ENCODE measurements around the gene ARID1B.

Gene ARID1B

DNA sequence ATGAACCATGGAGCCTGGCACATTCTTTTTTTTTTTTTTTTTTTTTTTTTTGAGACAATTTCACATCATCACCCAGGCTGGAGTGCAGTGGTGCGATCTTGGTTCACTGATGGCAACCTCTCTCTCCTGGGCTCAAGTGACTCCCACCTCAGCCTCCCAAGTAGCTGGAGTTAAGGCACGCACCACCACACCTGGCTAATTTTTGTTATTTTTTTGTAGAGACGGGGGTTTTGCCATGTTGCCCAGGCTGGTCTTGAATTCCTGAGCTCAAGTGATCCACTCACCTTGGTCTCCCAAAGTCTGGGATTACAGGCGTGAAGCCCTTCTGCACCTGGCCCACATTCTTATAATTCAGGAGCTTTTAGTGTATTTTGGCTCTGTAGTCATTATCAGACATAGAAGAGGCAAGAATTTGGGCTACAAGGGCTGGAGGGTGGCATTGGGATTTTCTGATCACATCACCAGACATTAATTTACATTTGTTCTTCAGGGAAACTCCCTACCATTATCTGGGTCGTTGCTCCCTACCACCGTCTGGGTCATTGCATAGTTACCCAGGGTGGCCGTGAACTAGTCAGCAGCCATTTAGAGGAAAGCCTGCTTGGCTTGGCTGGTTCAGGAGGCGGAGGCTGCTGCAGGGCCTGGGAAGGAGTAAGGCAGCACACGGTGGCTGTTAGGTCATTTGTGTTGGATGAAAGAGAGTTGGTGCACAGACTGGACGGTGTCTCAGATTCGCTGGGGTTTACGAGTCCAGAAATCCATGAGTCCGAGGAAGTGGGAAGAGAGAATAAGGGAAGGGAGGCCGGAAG lies 17.6 kb downstream of the ARID1B start:
- no peak for DNase-seq

DNA sequence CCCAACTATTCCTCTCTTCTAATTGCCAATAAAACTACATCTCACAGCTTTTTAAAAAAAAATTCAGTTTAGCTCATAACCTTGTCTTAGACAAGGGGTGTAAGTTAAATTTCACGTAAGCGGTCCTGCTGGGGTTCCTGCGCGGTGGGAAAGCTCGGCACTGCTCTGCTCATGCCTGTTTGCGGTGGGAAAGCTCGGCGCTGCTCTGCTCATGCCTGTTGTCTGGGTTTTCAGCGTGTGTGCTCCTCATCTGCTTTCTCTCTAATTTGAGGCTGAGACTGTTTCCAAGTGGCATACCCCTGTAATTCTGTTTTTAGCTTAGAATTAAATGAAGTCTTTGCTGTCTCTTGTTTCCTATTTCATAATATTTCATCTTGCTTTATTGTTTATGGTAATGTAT lies 18.6 kb downstream of the ARID1B start:
- DNase-seq = no peak

DNA sequence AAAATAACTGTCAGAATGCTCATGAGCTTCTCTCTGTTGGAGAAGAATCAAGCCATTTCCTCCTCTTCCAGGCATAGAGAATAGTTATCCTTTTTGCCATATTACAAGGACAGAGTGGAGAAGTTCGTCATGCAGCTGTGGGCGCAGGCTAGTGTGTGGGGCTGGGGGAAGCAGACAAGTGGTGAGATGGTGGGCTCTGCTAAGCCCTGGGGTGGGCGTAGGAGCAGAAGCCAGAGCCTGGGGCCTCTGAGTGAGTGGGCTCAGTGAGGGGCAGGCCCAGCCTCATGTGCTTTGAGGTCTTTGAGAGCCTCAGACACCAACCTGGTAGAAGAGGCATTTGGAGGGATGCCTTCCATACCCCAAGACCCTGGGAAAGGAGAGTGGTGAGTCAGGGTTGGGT lies 19.4 kb downstream of the ARID1B start:
- no peak for DNase-seq

DNA sequence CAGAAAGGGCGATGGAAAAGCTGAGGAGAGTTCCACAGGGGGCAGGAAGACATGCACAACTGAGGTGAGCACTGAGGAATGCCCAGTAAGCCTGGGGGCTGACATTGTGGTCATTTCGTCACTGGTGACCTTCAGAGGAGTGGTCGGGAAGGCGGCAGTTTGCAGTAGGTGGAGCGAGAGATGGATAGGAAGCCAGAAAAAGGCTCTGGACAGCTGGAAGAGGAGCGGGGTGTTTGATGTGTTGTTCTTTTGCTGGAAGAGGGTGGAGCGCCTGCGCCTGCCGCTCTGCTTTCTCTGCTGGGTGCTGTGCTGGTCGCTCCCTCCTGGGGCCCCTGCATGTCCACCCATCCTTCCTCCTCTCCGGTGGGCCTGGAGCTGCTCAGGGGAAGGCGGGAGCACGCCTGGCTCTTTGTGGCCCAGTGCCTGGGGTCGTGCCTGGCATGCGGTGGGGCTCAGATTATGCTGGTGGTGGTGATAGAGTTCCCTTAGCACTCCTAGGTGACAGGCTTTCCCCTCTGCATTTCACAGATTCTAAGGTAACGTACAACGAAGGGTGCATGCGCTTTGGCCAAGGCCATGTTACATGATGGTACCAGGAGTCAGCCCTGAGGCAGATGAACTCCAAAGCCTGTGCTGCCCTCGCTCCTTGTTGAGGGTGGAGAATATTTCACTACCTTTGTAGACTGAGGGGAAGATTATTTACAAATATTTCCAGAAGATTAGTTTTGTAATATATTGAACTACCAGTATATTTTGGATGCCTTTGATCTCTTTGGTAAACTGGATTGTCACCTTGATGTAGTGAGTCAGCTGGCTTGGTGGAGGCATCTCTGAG lies 20.9 kb downstream of the ARID1B start:
- no peak for DNase-seq

DNA sequence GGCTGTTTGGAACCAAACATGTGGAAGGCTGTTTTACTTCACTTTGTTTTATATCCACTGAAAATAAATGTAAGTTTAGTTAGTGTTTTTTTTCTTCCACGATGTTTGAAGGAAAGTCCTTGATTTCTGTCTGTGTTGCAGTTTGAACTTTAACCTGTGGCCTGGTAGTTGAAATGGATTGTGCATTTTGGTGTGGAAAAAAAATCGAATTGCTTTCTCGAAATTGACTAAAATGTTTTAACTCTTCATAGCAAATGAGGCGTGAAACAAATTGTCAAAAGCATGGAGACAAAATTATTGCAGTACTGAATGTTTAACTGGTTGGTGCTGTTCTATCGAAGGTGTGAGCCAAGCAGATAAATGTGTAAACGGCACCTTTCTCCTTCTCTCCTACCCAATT lies 24.5 kb downstream of the ARID1B start:
- DNase-seq = no peak

DNA sequence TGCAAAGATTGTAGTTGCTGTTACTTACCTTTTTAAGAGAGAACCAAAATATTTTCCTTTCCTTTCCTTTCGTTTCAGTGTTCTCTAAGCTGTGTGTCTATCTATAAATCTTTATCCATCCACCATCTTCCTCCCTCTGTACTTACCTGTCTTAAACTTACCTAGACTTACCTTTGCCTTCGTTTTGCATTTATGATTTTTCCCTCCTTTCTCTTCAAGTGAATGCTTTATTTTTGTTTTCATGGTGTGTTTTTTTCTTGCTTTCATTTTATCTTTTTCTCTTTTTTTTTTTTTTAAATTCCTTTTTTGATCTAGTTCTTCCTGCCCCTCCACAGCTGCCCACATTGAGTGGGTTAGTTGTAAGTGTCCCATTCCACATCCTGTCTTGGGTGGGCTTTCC lies 26.2 kb downstream of the ARID1B start:
- DNase-seq = no peak

DNA sequence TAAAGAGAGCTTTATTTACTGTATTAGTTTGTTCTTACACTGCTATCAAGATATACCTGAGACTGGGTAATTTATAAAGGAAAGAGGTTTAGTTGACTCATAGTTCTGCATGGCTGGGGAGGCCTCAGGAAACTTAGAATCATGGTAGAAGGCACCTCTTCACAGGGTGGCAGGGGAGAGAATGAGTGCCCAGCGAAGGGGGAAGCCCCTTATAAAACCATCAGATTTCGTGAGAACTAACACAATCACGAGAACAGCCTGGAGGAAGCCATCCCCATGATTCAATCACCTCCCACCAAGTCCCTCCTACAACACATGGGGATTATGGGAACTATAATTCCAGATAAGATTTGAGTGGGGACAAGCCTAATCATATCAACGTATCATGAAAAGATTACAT lies 27.2 kb downstream of the ARID1B start:
- DNase-seq = no peak

DNA sequence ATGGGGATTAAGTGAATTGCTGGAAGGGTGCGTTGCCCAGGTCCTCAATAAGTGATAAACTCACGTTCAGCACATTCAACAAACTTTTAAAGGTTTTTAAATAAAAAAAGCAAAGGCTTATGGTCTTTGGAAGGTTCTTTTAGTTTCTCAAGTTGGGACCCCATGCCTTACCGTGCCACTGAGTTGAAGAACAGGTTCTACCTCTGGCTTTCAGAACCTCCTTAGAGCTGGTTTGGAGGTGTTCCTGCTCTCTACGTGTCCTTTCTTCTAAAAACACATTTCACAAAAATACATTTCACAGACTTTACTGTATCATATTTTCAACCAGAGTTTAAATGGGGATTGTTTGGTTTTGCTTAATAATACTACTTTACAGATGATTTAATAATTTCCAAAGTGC lies 29.0 kb downstream of the ARID1B start:
- DNase-seq = no peak

DNA sequence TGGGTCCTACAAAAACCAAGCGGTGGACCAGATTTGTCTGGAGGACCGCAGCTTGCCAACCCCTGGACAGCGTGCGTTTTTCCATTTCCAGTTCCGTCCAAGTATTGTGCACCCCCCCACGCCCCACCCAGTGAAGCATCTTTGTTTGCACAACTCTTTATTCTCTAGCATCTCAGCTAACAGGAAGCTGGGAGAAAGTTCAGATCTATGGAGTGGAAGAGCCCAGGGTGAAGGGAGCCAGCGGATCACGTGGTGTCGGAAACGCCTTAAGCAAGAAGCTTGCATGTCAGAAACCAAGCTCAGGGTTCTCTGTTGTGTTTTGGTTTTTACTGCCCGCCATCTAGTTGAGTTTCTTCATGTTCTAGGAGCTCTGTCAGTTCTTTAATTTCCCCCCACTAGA lies 29.9 kb downstream of the ARID1B start:
- DNase-seq = no peak

DNA sequence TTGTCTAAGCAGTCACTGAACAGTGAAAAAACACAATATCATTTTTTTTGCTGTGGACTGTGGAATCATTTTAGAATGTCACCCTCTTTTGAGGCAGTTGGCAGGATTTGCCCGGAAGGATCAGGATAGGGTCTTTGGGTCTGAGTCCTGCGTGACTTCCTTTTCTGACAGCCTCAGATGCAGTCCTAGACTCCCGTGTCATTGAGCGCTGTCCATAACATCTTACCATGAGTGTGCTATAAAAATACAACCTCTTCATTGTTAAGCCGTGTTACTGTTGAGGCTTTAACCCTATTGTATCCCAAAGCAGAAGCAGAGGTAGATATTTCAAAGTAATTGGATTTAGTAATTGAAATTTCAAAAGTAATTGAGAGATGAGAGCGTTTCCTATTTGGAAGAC lies 30.6 kb downstream of the ARID1B start:
- no peak for DNase-seq

DNA sequence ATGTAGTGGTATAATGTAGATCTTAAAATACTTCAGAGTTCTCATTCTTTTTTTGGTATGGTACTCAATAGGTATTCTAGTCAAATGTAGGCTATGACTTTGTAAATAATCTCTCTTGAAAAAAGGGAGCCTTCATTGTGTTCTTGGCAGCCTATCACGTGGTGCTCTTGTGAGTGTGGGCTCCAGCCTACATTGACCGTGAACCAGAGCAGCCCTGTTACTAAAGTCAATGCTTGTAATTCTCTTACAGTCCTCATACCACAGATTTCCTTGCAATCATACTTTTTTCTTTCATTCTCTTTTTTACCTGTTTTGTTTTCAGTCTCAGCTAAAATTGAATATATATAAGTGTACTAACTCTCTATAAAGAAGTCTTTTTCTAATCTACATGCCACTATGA lies 31.1 kb downstream of the ARID1B start:
- DNase-seq = no peak

DNA sequence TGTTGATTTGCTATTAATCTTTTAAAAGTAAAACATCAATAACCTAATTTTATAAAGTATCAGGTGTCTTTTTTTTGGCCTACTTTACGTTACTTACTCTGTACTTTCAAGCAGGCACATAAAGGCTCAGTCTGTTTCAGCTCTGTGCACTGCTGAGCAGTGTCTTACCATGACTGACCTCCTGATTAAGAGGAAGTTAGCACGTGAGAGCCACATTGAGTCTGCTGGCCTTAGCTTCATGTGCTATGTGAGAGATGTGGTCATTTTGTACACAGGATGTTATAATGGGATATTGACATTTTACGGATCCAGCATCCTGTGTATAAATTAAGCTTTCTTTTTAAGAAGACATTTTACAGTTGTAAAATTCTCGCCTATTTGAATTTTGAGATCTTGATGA lies 31.9 kb downstream of the ARID1B start:
- DNase-seq = no peak

DNA sequence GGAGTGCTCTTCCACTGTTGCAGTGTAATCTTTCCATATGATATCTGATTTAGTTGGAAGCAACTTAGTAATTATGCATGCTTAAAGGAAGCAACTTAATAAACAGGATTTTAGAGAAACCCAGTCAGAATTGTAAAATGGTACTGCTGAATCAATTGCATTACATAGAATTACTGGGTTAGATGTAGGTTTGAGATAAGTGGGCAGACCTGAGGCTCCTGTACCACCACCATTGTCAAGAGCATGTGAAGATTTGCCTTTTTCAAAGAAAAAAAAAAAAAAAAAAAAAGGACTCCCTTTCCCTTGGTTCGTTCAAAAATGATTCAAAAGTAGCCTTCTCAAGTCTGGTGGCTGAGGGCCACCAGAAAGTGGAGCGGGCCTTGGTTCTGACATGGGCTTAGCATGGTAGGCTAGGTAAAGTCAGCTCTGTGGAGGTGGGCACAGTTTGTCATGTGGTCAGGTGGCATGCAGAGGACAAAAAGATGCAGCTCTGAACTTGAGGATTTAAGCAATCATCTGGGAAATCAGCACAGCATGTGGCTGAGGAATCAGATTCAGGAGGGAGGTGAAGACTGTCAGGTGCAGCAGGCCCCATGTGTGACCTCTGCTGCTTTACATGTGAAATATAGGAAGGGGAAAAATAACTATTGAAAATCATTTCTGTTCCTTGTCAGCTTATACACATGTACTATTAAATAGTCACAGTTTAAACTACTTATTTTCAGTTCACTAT lies 32.4 kb downstream of the ARID1B start:
- DNase-seq = no peak

DNA sequence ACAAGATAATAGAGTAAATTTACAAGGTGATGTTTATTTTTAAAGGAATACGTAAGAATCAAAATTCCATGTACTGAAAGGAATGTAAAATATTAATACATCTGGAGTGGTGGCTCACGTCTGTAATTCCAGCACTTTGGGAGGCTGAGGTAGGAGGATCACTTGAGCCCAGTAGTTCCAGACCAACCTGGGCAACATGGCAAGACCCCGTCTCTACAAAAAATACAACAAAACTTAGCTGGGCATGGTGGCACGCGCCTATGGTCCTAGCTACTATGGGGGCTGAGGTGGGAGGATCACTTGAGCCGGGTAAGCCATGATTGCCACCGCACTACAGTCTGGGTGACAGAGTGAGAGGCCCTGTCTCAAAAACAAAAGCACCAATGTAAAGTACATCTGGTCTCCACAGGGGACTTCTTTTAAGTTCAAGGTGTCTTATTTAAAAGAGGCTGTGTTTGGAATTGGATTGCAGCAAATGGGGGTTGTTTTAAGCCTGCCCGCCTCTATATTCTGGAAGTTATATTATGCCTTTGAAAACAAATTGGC lies 36.9 kb downstream of the ARID1B start:
- DNase-seq = no peak

DNA sequence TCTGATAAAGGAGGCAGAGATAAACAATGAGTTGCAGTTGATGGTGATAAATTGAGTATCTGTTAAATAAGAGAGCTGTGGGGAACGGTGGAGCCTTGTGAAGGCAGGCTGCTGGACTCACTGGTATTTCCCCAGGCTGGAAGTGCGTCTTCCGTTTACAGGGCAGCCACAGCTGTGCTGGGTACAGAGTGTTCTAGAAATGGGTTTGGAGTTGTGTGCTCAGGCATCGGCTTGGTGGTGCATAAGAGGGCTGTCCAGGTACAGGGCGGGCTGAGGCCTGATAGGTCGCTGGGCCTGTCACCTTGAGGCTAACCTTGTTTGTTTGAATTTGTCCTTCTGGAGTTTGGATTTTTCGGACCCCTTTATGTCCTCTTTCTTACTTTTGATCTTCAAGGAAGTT lies 39.3 kb downstream of the ARID1B start:
- no peak for DNase-seq

DNA sequence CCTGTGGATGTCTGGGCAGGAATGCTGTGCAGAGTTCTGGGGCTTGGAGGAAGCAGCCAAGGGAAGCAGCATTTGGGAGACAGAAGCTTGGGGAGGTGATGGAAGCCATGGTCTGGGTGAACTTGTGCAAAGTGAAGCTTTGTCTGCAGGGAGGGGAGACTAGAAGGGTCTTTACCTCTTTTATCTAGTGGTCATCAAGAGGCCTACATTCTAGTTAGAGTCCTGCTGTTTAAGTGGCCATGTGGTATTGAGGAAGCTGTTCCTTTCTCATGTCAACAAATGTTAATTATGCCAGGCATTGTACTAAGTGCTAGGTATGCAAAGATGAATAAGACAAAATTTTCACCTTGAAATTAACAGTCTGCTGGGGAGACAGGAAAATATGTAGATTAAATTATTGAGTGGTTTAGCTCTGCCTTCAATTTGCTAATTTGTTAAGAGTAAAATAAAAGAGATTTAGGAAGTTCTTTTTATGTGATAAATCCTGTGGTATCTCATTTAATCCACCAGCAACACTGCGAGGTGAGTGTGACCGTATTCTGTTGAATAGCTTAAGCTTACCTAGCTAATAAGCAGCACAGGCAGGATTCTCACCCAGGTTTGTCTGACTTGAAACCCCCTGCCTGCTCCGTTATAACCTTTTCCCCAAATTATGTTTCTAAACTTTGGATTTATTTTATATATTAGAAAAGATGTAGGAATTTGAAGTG lies 43.1 kb downstream of the ARID1B start:
- no peak for DNase-seq

DNA sequence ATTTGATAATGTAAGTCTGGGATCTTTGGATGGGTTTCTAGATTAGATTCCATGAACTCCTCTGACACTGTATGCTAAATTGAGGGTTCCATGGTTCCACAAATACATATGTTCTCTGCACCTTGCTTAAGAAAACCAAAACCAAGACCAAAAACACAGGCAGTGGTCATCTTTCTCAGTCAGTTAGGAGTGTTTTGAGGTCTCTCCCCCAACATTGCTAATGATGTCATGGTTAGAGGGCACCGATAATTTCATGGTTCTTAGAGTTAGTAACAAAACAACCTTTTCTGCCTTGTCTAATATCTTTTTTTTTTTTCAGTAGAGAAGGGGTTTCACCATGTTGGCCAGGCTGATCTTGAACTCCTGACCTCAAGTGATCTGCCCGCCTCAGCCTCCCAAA lies 44.5 kb downstream of the ARID1B start:
- DNase-seq = no peak

DNA sequence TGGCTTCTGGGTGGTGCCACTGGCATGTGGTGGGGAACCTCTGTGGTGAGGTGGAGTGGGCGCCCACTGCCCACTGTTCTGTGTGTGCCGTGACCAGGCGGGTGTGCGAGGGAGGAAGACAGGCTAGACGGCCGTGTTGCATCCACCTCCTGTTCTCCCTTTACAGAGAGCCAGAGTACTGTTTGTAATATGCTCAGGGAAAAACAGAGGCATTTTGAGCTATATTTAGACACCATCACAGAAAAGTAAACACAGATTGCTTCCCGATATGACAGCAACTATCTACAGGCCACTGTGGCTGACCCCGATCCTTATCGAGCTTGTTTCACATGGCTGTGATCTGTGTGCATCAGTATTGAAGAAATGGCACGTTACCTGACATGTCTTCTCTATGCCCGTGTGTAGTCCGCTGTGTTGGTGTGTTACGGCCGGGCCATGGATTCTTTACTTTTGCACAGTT lies 45.6 kb downstream of the ARID1B start:
- DNase-seq = no peak

DNA sequence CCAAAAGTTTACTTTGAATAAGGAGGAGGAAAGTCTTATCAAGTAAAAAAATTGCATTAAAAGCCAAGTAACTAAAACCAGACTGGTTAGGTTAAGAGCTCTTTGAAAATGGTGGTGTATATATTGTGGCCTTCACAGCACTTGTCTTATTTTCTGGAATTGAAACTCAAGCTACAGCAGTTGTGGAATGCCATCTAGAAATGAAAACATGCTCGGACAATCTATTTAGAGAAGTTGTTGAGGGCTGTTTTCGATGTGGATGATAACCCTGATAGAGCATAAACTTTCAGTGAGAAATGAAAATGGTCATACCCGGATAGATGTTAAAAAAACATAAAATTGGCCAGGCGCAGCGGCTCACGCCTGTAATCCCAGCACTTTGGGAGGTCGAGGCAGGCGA lies 47.0 kb downstream of the ARID1B start:
- no peak for DNase-seq

DNA sequence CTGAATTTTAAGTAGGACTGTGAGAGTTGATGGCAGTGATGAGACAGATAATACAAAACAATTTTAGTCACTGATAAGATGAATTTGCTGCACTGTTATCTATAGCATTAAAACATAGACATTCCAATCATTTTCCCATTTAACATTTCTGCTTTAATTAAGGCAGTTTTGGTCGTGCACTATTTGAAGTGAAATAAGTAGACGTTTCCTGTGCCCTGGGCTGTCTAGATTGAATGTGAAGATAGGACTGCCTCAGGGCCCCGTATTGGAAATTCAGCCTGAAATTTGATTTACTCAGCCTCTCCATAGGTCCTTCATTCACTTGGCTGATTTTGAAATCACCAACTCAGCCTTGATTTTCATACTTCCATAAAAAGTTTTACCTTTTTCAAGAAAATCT lies 48.3 kb downstream of the ARID1B start:
- no peak for DNase-seq

DNA sequence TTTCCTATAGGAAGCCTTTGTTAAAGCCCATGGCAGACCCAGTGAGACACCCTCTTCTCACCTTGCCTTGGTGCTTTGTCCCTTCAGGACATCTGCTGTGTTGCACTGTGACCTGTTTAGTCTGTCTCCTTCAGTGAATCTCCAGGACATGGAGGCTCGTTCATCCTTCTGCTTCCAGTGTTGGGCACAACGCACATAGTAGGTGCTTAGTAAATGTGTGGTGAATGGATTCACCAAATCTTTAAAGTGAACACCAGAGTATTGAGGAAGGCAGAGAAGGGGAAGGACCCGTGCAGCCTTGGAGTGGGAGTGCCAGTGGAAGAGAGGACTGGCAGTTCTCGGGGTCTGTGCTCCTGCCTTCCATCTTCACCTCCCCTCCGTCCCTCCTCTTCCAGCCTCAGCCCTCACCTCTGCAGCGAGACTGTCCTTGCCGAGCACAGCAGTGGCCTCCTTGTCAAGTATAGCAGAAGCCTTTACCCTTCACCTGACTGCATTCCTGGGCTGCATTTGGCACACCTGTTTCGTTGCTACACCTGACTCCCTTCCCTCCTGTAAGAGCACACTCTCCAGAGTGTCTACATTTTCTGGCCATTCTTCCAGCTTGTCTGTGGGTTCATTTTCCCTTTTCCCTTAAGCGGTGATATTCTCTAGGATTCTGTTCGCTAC lies 49.2 kb downstream of the ARID1B start:
- DNase-seq = no peak

DNA sequence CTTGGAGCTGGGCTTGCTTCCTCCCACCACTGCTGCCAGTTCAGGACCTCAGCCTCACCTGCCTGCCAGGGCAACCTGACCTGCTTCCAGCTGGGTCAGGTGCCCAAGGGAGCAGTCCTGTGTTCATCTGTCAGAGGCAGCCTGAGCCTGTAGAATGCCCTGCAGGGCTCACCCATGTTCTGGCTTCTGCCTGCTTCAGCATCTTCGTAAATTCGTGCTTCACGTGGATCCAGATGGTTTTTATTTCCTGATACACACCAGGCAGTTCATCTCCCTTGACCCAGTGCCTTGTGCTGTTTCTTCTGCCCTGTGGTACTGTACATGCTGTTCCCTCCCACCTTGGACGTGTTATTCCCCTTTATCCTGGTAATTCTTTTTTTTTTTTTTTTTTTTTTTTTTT lies 50.2 kb downstream of the ARID1B start:
- no peak for DNase-seq
